Duodenal mucosa (tissue), 2 donors: Measurements from ENCODE around the gene RBM12.

Source experiments
- H3K27ac ChIP-seq: one replicate; pipeline ENCODE4 v1.7.0; 2013; ENCODE audit warnings: low read depth, low read length
- H3K27me3 ChIP-seq, 2 donors: one replicate each; pipeline ENCODE4 v1.7.0; 2013; ENCODE audit warnings: low read length in 2 of 2, control low read depth in 1 of 2; ENCODE audit not compliant: insufficient read depth in 2 of 2, control insufficient read depth in 1 of 2
- H3K36me3 ChIP-seq, 2 donors: one replicate each; pipeline ENCODE4 v1.7.0; 2013; ENCODE audit warnings: low read length in 2 of 2, control low read depth in 1 of 2; ENCODE audit not compliant: insufficient read depth in 2 of 2, control insufficient read depth in 1 of 2
- H3K4me1 ChIP-seq, 2 donors: one replicate each; pipeline ENCODE4 v1.7.0; 2013; ENCODE audit warnings: low read length in 2 of 2, control low read depth in 1 of 2; ENCODE audit not compliant: insufficient read depth in 2 of 2, control insufficient read depth in 1 of 2
- H3K4me3 ChIP-seq, 2 donors: one replicate each; pipeline ENCODE4 v1.7.0; 2013; ENCODE audit warnings: low read length in 2 of 2, low read depth in 1 of 2
- H3K9ac ChIP-seq, 2 donors: one replicate each; pipeline ENCODE4 v1.7.0; 2013; ENCODE audit warnings: low read length in 2 of 2, low read depth in 1 of 2
- H3K9me3 ChIP-seq, 2 donors: one replicate each; pipeline ENCODE4 v1.7.0; 2013; ENCODE audit warnings: low read length in 2 of 2, control low read depth in 1 of 2; ENCODE audit not compliant: control insufficient read depth in 1 of 2

The RBM12 gene

GRCh38 chr20:35615667-35616464 lies 48.8 kb downstream of the RBM12 start, which contains the start of gene SPAG4:
TSS of gene SPAG4 (plus strand) at chr20:35615829. CDS start at chr20:35616004, 175 bp downstream.
- Histone ChIP-seq H3K36me3 (no peaks in the 10 kb centered on the region), H3K4me1 (peaks cover 19 to 33% of the 10 kb centered on the region in 2 donors), H3K27me3 (peaks cover 0 to 5% of the 10 kb centered on the region in 2 donors), H3K4me3 (peak within 1 kb of the TSS; percentile 68 to 73), H3K9ac (peak within 1 kb of the TSS; percentile 56 to 79), H3K9me3 (no peaks in the 10 kb centered on the region), H3K27ac (peak within 1 kb of the TSS; percentile 87)

GRCh38 chr20:35611482-35611881 lies 53.2 kb downstream of the RBM12 start:
- Histone ChIP-seq H3K9me3 (no peaks in the 10 kb centered on the region), H3K27me3 (no peaks in the 10 kb centered on the region), H3K36me3 (no peaks in the 10 kb centered on the region), H3K9ac (no peak overlapping the region), H3K4me1 (no peaks in the 10 kb centered on the region), H3K4me3 (no peak overlapping the region), H3K27ac (no peak overlapping the region)

GRCh38 chr20:35610833-35611427 lies 53.8 kb downstream of the RBM12 start:
- no peaks in the 10 kb centered on the region for H3K9me3 ChIP-seq
- H3K4me1 ChIP-seq: no peaks in the 10 kb centered on the region
- no peak overlapping the region for H3K4me3 ChIP-seq
- H3K27me3 ChIP-seq: no peaks in the 10 kb centered on the region
- no peak overlapping the region for H3K9ac ChIP-seq
- H3K36me3 ChIP-seq: no peaks in the 10 kb centered on the region
- no peak overlapping the region for H3K27ac ChIP-seq

GRCh38 chr20:35607003-35607735 lies 57.5 kb downstream of the RBM12 start:
- no peaks in the 10 kb centered on the region for H3K27me3 ChIP-seq
- no peak overlapping the region for H3K4me3 ChIP-seq
- H3K9ac ChIP-seq: no peak overlapping the region
- no peaks in the 10 kb centered on the region for H3K9me3 ChIP-seq
- peaks cover 0 to under 1% of the 10 kb centered on the region in 2 donors for H3K4me1 ChIP-seq
- H3K36me3 ChIP-seq: no peaks in the 10 kb centered on the region
- no peak overlapping the region for H3K27ac ChIP-seq

GRCh38 chr20:35606127-35606526 lies 58.6 kb downstream of the RBM12 start:
- Histone ChIP-seq H3K27ac (no peak overlapping the region), H3K9me3 (no peaks in the 10 kb centered on the region), H3K27me3 (peaks cover 1 to 2% of the 10 kb centered on the region in 2 donors), H3K9ac (no peak overlapping the region), H3K4me3 (no peak overlapping the region), H3K36me3 (no peaks in the 10 kb centered on the region), H3K4me1 (peaks cover 3 to 7% of the 10 kb centered on the region in 2 donors)

- peaks cover 7 to 8% of the 10 kb centered on the region in 2 donors for H3K27me3 ChIP-seq
- H3K27ac ChIP-seq: no peak overlapping the region
- no peaks in the 10 kb centered on the region for H3K9me3 ChIP-seq
- H3K36me3 ChIP-seq: no peaks in the 10 kb centered on the region
- no peak overlapping the region for H3K9ac ChIP-seq
- peaks cover 7 to 16% of the 10 kb centered on the region in 2 donors for H3K4me1 ChIP-seq
- H3K4me3 ChIP-seq: no peak overlapping the region
Observed at GRCh38 chr20:35604449-35604747, 60.3 kb downstream of the RBM12 start.

- peaks cover 7 to 18% of the 10 kb centered on the region in 2 donors for H3K4me1 ChIP-seq
- H3K9ac ChIP-seq: no peak overlapping the region
- H3K9me3 ChIP-seq: no peaks in the 10 kb centered on the region
- no peak overlapping the region for H3K27ac ChIP-seq
- H3K27me3 ChIP-seq: peaks cover 7 to 8% of the 10 kb centered on the region in 2 donors
- H3K36me3 ChIP-seq: no peaks in the 10 kb centered on the region
- H3K4me3 ChIP-seq: no peak overlapping the region
Observed at GRCh38 chr20:35603695-35604448, 60.8 kb downstream of the RBM12 start.

- Histone ChIP-seq H3K27me3 (peaks cover 7 to 8% of the 10 kb centered on the region in 2 donors), H3K4me1 (peaks cover 7 to 25% of the 10 kb centered on the region in 2 donors), H3K9ac (no peak overlapping the region), H3K27ac (no peak overlapping the region), H3K4me3 (no peak overlapping the region), H3K36me3 (no peaks in the 10 kb centered on the region), H3K9me3 (no peaks in the 10 kb centered on the region)
Observed at GRCh38 chr20:35602851-35603495, 61.7 kb downstream of the RBM12 start.

- Histone ChIP-seq H3K9ac (peak overlapping the region in 1 of 2 donors; percentile 53), H3K27ac (no peak overlapping the region)
Observed at GRCh38 chr20:35601990-35602389, 62.7 kb downstream of the RBM12 start.

More at GRCh38 chr20:35601990-35602389, 62.7 kb downstream of the RBM12 start:
- peaks cover 7 to 8% of the 10 kb centered on the region in 2 donors for H3K27me3 ChIP-seq
- H3K36me3 ChIP-seq: no peaks in the 10 kb centered on the region
- H3K4me3 ChIP-seq: peak overlapping the region; percentile 58 to 66
- no peaks in the 10 kb centered on the region for H3K9me3 ChIP-seq
- H3K4me1 ChIP-seq: peaks cover 7 to 25% of the 10 kb centered on the region in 2 donors
